HL-60 (cell line): ENCODE measurements around the gene FRMD3.

ENCODE experiments used
- CTCF ChIP-seq: IDR thresholded peaks from one replicate; pipeline ENCODE4 v1.5.1; 2011; ENCODE audit warnings: low read length, control low read depth, inconsistent platforms; ENCODE audit not compliant: insufficient read depth
- GABPA ChIP-seq: IDR thresholded peaks from 2 replicates; pipeline ENCODE4 v1.6.1; 2012; ENCODE audit warnings: low read depth
- POLR2AphosphoS5 ChIP-seq: IDR thresholded peaks from 2 replicates; pipeline ENCODE4 v1.6.1; 2012; ENCODE audit warnings: low read depth
- SPI1 ChIP-seq: IDR thresholded peaks from 2 replicates; pipeline ENCODE4 v1.6.1; 2012; ENCODE audit warnings: low read depth, mild to moderate bottlenecking, borderline replicate concordance

DNA sequence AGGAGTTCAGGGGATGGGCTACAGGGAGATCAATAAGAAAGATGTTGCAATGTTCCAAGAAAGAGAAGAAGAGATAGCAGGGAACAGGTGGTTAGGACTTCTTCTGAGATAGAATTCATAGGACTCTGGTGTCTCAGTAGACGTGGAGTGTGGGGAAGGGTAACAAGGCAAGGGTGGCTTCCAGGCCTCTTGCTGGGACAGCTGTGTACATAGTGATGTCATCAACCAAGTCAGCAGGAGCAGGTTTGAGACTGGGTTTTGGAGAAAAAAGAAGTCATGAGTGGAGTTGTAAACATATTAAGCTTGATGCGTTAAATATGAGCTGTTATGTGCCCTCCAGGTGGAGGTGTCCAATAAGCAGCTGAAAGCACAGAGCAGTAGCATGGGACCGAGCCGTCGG is 263.4 kb downstream of the FRMD3 start:
- TF ChIP-seq CTCF (no peak), SPI1 (no peak), GABPA (no peak), POLR2AphosphoS5 (no peak)
